Thymus (tissue), 11 donors: ENCODE measurements around the gene THUMPD3. TPM values are rescaled to one million over a fixed set of nuclear protein-coding genes. Genes with fewer than 3 reads are reported as not detected.
A peak's percentile ranks its signal among the peaks of the same experiment; 100 is the strongest.

Experiments used
- DNase-seq, 9 donors: peaks; one replicate each; pipeline ENCODE4 v3.0.0-alpha.2; 2013; ENCODE audit warnings: low spot score in 9 of 9, low read depth in 6 of 9, missing footprints in 1 of 9
- H3K27ac ChIP-seq, 2 donors: one replicate each; pipeline ENCODE4 v1.5.1; 2013; ENCODE audit warnings: control low read depth in 1 of 2, low read depth in 1 of 2, low read length in 1 of 2, mild to moderate bottlenecking in 1 of 2, moderate library complexity in 1 of 2
- H3K27me3 ChIP-seq, 2 donors: one replicate each; pipeline ENCODE4 v1.5.1; 2013; ENCODE audit warnings: low read length in 1 of 2; ENCODE audit not compliant: control insufficient read depth in 2 of 2, insufficient read depth in 1 of 2
- H3K36me3 ChIP-seq, 2 donors: one replicate each; pipeline ENCODE4 v1.5.1; 2013; ENCODE audit warnings: low read length in 1 of 2, mild to moderate bottlenecking in 1 of 2, moderate library complexity in 1 of 2; ENCODE audit not compliant: control insufficient read depth in 2 of 2, insufficient read depth in 2 of 2
- H3K4me1 ChIP-seq, 2 donors: one replicate each; pipeline ENCODE4 v1.5.1; 2013; ENCODE audit warnings: low read length in 2 of 2; ENCODE audit not compliant: control insufficient read depth in 2 of 2, insufficient read depth in 2 of 2
- H3K4me3 ChIP-seq, 2 donors: one replicate each; pipeline ENCODE4 v1.5.1; 2013; ENCODE audit warnings: low read length in 2 of 2, control low read depth in 1 of 2, mild to moderate bottlenecking in 1 of 2
- H3K9me3 ChIP-seq, 2 donors: one replicate each; pipeline ENCODE4 v1.5.1; 2013; ENCODE audit warnings: low read length in 1 of 2, mild to moderate bottlenecking in 1 of 2; ENCODE audit not compliant: control insufficient read depth in 2 of 2, insufficient read depth in 1 of 2
- WGBS: extraction: QIAGEN DNeasy Blood & Tissue Kit; methylation state at CpG from one replicate; pipeline ENCODE4 v1.1.7; 2013; 5-methylcytosine and 5-hydroxymethylcytosine counted together
- polyA plus RNA-seq: library from polyadenylated mRNA; stranded (reverse); fragments of 200-250 nt; gene quantifications from one replicate; pipeline ENCODE4 v1.2.3, GENCODE V29; 2013
- total RNA-seq: library from RNA; stranded (reverse); fragments of 120-200 nt; gene quantifications from one replicate; pipeline ENCODE4 v1.2.4, GENCODE V29; 2013
- donor health status: healthy.

The THUMPD3 gene
- total and polyA plus RNA-seq, 2 donors = 36.6 to 48.0 TPM

DNA sequence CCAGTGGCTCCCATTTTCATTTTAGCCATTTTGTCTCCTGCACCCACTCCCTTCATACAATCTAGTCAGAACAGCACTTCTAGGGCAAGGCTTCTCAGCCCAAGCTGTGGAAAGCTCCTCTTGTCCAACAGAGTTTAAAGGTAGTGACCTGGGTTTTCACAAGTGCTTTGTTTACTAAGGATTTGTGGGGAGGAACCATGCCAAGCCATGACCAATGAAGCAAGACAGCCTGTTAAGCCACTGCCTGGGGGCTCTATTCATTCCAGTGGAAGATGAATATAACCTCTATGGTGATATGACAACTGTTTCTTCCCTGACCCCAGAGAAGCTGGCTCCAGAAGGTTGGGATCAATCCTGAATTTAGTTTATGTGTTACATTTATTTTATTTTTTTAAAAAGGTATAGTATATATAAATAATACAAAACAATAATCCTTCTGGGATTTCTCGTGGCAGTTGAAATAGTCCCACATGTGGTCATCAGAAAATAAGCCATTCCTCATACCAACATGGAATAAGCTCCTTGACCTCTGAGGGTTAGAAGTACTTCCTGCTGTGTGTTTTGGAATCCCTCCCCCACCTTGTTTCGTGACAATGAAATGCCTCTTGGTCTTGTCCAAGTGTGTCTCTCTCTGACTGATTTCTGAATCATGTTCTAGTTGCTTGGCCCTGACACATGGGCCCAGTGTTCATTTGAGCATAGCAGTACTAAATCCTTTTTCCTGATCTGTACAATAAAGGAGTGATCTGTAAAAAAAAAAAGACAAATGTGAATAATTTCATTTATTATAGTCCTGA is 13.3 kb upstream of the THUMPD3 start:
- Histone ChIP-seq H3K9me3 (no peaks in the 10 kb centered on the region), H3K36me3 (no peaks in the 10 kb centered on the region), H3K27me3 (no peaks in the 10 kb centered on the region), H3K27ac (no peak overlapping the region), H3K4me1 (no peaks in the 10 kb centered on the region), H3K4me3 (no peak overlapping the region)
- DNase-seq = no peak
- WGBS = 92% methylated on average over 2 of the region's 2 CpGs

DNA sequence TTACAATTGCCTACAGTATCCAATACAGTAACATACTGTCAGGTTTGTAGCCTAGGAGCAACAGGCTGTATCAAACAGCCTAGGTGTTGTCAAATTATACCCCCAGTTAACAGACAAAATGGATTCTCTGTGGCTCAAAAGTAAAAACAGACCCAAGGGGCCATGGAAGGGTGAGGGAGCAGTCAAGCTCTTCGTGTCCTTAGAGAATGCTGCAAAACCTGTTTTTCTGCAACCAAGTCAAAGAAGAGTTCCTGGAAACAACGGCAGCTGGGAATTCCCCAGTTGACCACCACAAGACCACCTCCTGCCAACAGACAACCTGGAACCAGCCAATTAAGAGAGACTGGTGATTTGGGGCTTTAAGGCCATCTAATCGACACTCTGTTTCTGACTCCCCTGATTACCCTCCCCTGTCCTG is 11.1 kb upstream of the THUMPD3 start:
- Histone ChIP-seq H3K9me3 (no peaks in the 10 kb centered on the region), H3K4me3 (no peak overlapping the region), H3K4me1 (no peaks in the 10 kb centered on the region), H3K27me3 (no peaks in the 10 kb centered on the region), H3K36me3 (no peaks in the 10 kb centered on the region), H3K27ac (no peak overlapping the region)
- DNase-seq = no peak
- WGBS = 85% methylated on average over 3 of the region's 3 CpGs

- H3K4me3 ChIP-seq = no peak overlapping the region
- H3K27me3 ChIP-seq = no peaks in the 10 kb centered on the region
- no peaks in the 10 kb centered on the region for H3K4me1 ChIP-seq
- 32% methylated on average over 7 of the region's 7 CpGs for WGBS
- H3K36me3 ChIP-seq = no peaks in the 10 kb centered on the region
- DNase-seq = peak; percentile 9 to 69 (median 42)
- no peaks in the 10 kb centered on the region for H3K9me3 ChIP-seq
- H3K27ac ChIP-seq = no peak overlapping the region
These were observed 9.7 kb upstream of the THUMPD3 start for GRCh38 chr3:9352917-9353752.

DNA sequence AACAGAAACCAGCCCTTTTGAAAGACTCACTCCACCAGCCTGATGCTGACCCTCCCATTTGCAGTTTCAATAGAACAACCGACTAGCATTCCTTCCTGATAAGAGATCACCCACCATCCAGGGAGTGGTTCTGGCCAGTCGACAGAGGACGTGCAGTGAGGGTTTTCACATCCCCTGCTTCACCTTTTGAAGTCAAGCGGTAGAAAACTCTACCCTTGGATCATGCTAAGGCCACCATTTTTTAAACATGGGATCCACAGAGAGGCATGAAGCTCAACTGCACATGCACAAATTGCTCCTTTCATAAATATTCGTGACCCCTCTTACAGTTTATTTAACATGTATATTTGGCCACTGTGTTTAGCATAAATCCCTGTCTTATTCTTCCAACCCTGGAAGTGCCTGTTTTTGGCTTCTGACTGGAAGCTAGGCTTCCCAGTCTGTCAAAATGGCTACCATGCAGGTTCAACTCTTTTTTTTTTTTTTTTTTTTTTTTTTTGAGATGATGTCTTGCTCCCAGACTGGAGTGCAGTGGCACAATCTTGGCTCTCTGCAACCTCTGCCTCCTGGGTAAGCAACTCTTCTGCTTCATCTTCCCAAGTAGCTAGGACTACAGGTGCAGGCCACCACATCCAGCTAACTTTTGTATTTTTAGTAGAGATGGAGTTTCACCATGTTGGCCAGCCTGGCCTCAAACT is 1.0 kb upstream of the THUMPD3 start:
- Histone ChIP-seq H3K36me3 (peaks cover 3 to 20% of the 10 kb centered on the region in 2 donors), H3K27ac (no peak overlapping the region), H3K9me3 (no peaks in the 10 kb centered on the region), H3K27me3 (no peaks in the 10 kb centered on the region), H3K4me3 (no peak overlapping the region), H3K4me1 (peaks cover 4 to 12% of the 10 kb centered on the region in 2 donors)
- WGBS = 79% methylated on average over 5 of the region's 5 CpGs
- DNase-seq = no peak

- H3K9me3 ChIP-seq = no peaks in the 10 kb centered on the region
- no peaks in the 10 kb centered on the region for H3K4me1 ChIP-seq
- H3K27ac ChIP-seq = no peak overlapping the region
- WGBS = 100% methylated on average over 1 of the region's 1 CpG
- no peak overlapping the region for H3K4me3 ChIP-seq
- H3K36me3 ChIP-seq = peaks cover 19 to 78% of the 10 kb centered on the region in 2 donors
- no peak for DNase-seq
- no peaks in the 10 kb centered on the region for H3K27me3 ChIP-seq
These were observed 6.7 kb downstream of the THUMPD3 start for GRCh38 chr3:9369508-9369907.

- WGBS = 63% methylated on average over 3 of the region's 3 CpGs
- Histone ChIP-seq H3K9me3 (no peaks in the 10 kb centered on the region), H3K27ac (peak overlapping the region in 1 of 2 donors; percentile 31), H3K4me1 (no peaks in the 10 kb centered on the region), H3K4me3 (no peak overlapping the region), H3K36me3 (peaks cover 32 to 87% of the 10 kb centered on the region in 2 donors), H3K27me3 (no peaks in the 10 kb centered on the region)
- peak in 1 of 9 donors; percentile 10 for DNase-seq
These were observed 10.6 kb downstream of the THUMPD3 start for GRCh38 chr3:9373465-9373864.

DNA sequence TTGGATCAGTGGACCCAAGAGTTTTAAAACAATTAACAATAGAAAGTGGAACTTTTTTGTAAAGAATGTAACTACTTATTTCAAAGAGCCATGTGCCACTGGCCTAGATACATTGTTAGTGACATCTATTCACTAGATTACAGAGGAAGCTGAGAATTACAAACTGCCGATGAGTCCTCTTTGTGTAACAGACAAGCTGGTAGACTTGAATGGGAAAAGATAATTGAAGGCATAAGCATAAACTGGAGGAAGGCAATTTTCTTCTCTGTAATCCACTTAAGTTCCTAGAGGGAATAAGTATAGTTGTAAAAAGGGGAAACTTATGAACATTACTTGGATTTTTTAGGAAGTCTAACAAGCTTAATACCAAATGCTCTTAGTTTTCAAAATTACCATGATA is 15.1 kb downstream of the THUMPD3 start:
- peaks cover 0 to 4% of the 10 kb centered on the region in 2 donors for H3K4me1 ChIP-seq
- H3K27ac ChIP-seq = no peak overlapping the region
- no peak for DNase-seq
- WGBS = 95% methylated on average over 1 of the region's 1 CpG
- H3K9me3 ChIP-seq = no peaks in the 10 kb centered on the region
- H3K36me3 ChIP-seq = peaks cover 33 to 73% of the 10 kb centered on the region in 2 donors
- H3K27me3 ChIP-seq = no peaks in the 10 kb centered on the region
- no peak overlapping the region for H3K4me3 ChIP-seq

DNA sequence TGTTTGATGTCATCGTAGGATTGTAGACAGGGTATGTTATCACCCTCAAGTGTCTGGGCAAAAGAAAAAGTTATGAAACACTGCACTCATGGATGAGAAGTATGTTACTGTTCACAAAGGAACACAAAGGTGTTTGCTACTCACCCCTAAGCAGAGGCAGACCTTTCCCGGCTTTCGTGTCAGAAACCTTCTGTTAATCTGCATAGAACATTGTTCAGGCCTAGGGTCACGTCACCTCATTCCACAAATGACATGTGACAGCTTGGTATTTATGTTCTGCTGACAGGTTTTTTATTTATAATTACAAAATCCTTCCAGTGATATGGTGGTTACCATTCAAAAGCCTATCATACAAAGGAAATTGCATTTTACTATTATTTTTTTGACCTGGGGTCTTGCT is 16.5 kb downstream of the THUMPD3 start:
- Histone ChIP-seq H3K9me3 (no peaks in the 10 kb centered on the region), H3K4me1 (peaks cover 0 to 4% of the 10 kb centered on the region in 2 donors), H3K27ac (no peak overlapping the region), H3K36me3 (peaks cover 28 to 71% of the 10 kb centered on the region in 2 donors), H3K27me3 (no peaks in the 10 kb centered on the region), H3K4me3 (no peak overlapping the region)
- DNase-seq = no peak
- 72% methylated on average over 4 of the region's 4 CpGs for WGBS
